Nephron (organoid): Measurements from ENCODE around the gene QDPR.
"Not testable (repeated sequence)": the region's sequence is repeated elsewhere in the genome, so short reads cannot be mapped to it uniquely, and the experiment has no call there.

Experiments
- H3K27ac Mint-ChIP-seq, 3 experiments: 2 replicates each; pipeline ENCODE4 v1.8.0; 2020; ENCODE audit warnings: mixed read lengths in 3 of 3, mild to moderate bottlenecking in 2 of 3, moderate library complexity in 1 of 3
- H3K27me3 Mint-ChIP-seq: 2 replicates; pipeline ENCODE4 v1.8.0; 2021; ENCODE audit warnings: low read depth, mild to moderate bottlenecking, moderate library complexity, mixed read lengths
- H3K36me3 Mint-ChIP-seq: 2 replicates; pipeline ENCODE4 v1.8.0; 2020; ENCODE audit warnings: low read depth, mixed read lengths
- H3K4me1 Mint-ChIP-seq: 2 replicates; pipeline ENCODE4 v1.8.0; 2020; ENCODE audit warnings: mixed read lengths
- H3K4me3 Mint-ChIP-seq, 3 experiments: 2 replicates each; pipeline ENCODE4 v1.8.0; 2020; ENCODE audit warnings: mild to moderate bottlenecking in 3 of 3, mixed read lengths in 3 of 3, moderate library complexity in 2 of 3
- H3K9me3 Mint-ChIP-seq: 2 replicates; pipeline ENCODE4 v1.8.0; 2020; ENCODE audit warnings: mixed read lengths
- CTCF ChIP-seq, 3 experiments: fragments of 200-600 bp; sonication (generic); IDR thresholded peaks; one replicate each; pipeline ENCODE4 v1.5.0; 2021; ENCODE audit warnings: antibody characterized with exemption in 3 of 3; ENCODE audit not compliant: unreplicated experiment in 3 of 3

QDPR gene

GRCh38 chr4:17546222-17546621 lies 34.3 kb upstream of the QDPR start:
- no peak overlapping the region for H3K4me3 Mint-ChIP-seq
- no peak overlapping the region for H3K27ac Mint-ChIP-seq
- H3K36me3 Mint-ChIP-seq = no peaks in the 10 kb centered on the region
- H3K9me3 Mint-ChIP-seq = no peaks in the 10 kb centered on the region
- H3K27me3 Mint-ChIP-seq = peaks cover 3% of the 10 kb centered on the region
- no peaks in the 10 kb centered on the region for H3K4me1 Mint-ChIP-seq
- TF ChIP-seq CTCF (IDR thresholded peaks at IDR 0.05; ENCODE audit: unreplicated experiment in 3 of 3) = no peak

- Mint-ChIP-seq H3K27ac (no peak overlapping the region), H3K4me1 (no peaks in the 10 kb centered on the region), H3K9me3 (no peaks in the 10 kb centered on the region), H3K36me3 (no peaks in the 10 kb centered on the region), H3K4me3 (no peak overlapping the region), H3K27me3 (peaks cover 3% of the 10 kb centered on the region)
- TF ChIP-seq CTCF (IDR thresholded peaks at IDR 0.05; ENCODE audit: unreplicated experiment in 3 of 3) = no peak
Measured at GRCh38 chr4:17545374-17546140, 33.7 kb upstream of the QDPR start.

- TF ChIP-seq CTCF (IDR thresholded peaks at IDR 0.05; ENCODE audit: unreplicated experiment in 3 of 3) = no peak
- Mint-ChIP-seq H3K27me3 (peaks cover 3% of the 10 kb centered on the region), H3K27ac (no peak overlapping the region), H3K4me1 (no peaks in the 10 kb centered on the region), H3K36me3 (no peaks in the 10 kb centered on the region), H3K4me3 (no peak overlapping the region), H3K9me3 (no peaks in the 10 kb centered on the region)
Measured at GRCh38 chr4:17544831-17545234, 32.9 kb upstream of the QDPR start.

- no peak overlapping the region for H3K27ac Mint-ChIP-seq
- H3K4me3 Mint-ChIP-seq = no peak overlapping the region
- no peak for TF ChIP-seq CTCF (IDR thresholded peaks at IDR 0.05; ENCODE audit: unreplicated experiment in 3 of 3)
- H3K36me3 Mint-ChIP-seq = no peaks in the 10 kb centered on the region
- H3K27me3 Mint-ChIP-seq = peaks cover 3% of the 10 kb centered on the region
- no peaks in the 10 kb centered on the region for H3K9me3 Mint-ChIP-seq
- H3K4me1 Mint-ChIP-seq = no peaks in the 10 kb centered on the region
Measured at GRCh38 chr4:17544205-17544604, 32.3 kb upstream of the QDPR start.

- H3K4me1 Mint-ChIP-seq, H3K4me3 Mint-ChIP-seq, H3K36me3 Mint-ChIP-seq, H3K9me3 Mint-ChIP-seq, H3K27me3 Mint-ChIP-seq, H3K27ac Mint-ChIP-seq: not testable (repeated sequence)
Measured at GRCh38 chr4:17537060-17537459, 25.2 kb upstream of the QDPR start.

- no peaks in the 10 kb centered on the region for H3K27me3 Mint-ChIP-seq
- H3K9me3 Mint-ChIP-seq = no peaks in the 10 kb centered on the region
- TF ChIP-seq CTCF (IDR thresholded peaks at IDR 0.05; ENCODE audit: unreplicated experiment in 3 of 3) = no peak
- no peaks in the 10 kb centered on the region for H3K36me3 Mint-ChIP-seq
- H3K4me1 Mint-ChIP-seq = no peaks in the 10 kb centered on the region
- H3K27ac Mint-ChIP-seq = no peak overlapping the region
- no peak overlapping the region for H3K4me3 Mint-ChIP-seq
Measured at GRCh38 chr4:17535906-17536305, 24.0 kb upstream of the QDPR start.
